GM19043 (cell line): ENCODE results near the gene TNS3.
A peak's percentile ranks its signal among the peaks of the same experiment; 100 is the strongest.

Source experiments
- ATAC-seq: cut with Tn5 transposase; IDR thresholded peaks from one replicate; pipeline ENCODE4 v1.9.1; 2021; ENCODE audit warnings: low read depth; ENCODE audit not compliant: unreplicated experiment

The TNS3 gene

GRCh38 chr7:47338026-47338425 lies 243.9 kb downstream of the TNS3 start:
- ATAC-seq: no peak

DNA sequence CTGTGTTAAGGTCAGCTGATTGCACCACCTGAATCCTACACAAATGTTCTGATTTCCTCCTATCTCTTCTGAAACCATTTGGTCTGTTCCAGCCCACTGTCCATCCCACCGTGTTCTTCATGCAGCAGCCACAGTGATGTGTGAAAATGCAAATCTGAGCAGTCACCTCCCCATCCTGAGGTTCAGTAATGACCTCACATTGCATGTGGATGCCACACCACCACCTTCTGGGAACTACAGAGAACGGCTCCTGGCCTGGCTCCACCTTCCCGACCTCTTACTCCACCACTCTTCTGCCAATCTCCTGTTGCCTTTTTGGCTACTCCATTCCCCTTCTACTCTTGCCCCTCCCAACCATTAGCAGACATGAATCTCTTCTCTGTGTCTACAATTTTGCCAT lies 244.4 kb downstream of the TNS3 start:
- ATAC-seq: peak; percentile 84

- ATAC-seq: no peak
Observed at GRCh38 chr7:47336472-47337425, 245.2 kb downstream of the TNS3 start.

DNA sequence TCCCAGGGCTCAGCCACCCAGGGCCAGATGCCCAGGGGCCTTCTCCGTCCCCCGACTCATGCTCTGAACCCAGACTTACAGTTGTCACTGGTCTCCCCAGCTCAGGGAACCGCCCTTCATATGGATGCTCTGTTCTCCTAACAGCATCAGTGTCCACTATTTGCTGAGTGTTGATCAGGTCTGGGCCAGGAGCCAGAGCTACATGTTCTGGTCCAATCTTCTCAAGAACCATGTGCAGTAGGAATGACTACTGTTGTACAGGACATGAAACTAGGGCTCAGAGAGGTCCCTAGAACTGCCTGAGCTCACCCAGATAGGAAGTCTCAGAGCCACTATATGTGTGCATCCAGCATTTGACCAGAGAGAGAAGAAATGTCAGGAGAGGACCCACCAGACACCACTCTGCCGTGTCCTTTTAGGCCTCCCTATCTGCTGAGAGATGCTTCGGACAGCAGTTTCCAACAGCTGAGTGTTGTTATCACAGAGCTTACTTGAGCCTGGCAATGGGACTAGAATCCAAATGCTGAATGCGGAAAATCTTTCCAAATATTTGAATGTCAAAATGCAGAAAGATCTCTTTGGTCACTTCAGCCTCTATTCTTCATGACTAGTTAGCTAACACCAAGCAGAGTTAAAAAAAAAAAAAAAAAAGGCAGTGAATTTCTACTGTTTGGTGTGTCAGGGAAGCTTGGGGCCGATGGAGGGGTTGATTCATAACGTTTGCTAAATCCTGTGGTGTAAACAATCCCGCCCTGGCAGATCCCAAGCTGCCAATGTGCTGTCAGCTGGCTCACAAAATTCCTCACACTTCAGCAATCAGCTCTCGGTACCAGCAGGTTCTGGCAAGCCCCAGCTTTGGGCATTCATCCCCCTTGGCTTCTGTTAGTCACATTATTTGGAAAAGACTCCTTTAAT lies 246.1 kb downstream of the TNS3 start:
- ATAC-seq: no peak

GRCh38 chr7:47335071-47335470 lies 246.8 kb downstream of the TNS3 start:
- ATAC-seq: no peak

DNA sequence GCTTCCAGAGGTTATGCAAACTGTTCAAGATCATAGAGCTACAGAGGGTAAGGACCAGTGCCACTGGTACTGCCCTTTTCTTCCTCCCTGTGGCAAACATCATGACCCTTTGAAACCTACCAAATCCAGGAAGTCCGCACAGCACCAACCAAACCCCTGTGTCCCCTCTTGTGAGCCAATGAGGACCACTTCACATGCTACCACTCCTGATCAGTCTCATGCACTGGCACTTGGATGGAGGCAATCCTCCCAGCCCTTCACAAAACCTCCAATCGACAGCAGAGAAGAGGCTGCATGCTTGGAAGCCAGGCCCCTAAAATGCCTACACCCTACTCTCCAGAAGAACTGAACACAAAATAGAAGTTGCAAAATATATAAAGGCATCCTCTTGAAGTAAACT lies 248.0 kb downstream of the TNS3 start:
- no peak for ATAC-seq

GRCh38 chr7:47333554-47333887 lies 248.4 kb downstream of the TNS3 start:
- ATAC-seq: no peak

DNA sequence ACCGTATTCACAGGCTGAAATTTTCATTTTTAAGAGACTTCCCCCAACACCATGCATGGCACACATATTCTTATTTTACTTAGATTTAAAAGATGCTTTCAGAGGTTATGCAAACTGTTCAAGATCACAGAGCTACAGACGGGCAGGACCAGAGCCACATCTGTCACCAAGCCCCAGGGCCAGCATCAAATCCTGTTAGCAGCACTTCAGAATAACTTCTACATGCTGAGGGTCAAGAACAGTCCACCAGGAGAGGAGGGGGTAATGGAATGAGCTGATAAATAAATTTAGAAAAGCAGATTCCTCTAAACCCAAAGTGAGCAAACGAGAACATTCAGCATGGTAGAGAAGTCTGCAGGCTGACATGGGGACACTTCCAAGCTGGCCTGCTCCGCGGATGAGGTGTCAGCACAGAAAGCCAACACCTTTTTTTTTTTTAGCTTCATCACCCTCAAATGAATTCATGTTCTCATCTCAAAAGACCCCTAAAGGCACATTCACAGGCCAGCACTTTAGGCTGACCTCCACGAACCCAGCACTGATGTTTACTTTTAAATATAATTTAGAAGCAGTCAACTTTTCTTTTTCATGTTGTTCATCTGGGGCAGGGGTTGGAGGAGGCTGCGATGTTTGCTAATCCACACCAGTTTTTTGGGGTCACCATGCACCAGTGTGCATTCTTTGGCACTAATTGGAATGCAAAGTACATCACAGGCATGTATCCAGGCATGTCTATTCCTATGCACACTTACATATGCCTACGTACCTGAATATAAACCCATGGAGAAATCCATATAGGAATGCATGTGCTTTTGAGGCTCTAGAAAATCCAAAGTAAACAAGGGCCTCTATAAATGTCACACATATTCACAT lies 249.0 kb downstream of the TNS3 start:
- no peak for ATAC-seq

GRCh38 chr7:47332213-47332612 lies 249.7 kb downstream of the TNS3 start:
- no peak for ATAC-seq

DNA sequence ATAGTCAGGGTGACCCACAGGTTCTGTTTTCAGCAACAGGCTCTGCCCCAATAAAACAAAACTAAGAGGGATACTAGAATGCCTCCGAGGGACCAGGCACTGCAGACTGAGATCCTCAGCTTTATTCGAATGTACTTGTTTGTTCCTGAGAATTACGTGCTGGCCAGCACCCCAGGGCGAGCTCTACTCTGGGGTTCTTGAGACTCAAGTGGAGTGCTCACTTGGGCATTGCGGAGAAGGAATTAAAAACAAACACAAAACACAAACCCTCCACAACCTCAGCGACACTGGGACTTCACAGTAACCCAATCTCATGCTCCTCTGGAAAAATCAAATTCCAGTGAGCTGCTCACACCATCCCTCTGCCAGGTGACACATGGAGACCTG lies 250.7 kb downstream of the TNS3 start:
- ATAC-seq: no peak

- ATAC-seq: no peak
Observed at GRCh38 chr7:47330561-47331178, 251.2 kb downstream of the TNS3 start.

DNA sequence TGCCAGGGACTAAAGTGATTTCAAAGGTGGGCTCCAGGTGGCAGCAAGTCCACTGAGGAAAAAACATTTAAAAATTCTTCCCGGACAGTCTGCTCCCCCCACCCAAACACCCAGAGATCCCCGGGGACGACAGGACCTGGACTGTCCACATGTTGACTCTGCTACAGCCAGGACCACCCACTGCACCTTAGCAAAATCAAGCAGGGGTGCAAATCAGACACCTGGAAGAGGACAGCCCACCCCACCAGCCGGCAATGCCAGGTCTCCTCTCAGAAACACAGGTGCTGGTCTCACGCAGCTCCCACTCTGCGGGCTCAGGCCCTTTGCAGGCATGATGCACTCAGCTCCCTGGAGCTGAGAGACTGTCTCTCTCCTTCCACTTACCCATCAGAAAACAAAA lies 251.9 kb downstream of the TNS3 start:
- no peak for ATAC-seq

DNA sequence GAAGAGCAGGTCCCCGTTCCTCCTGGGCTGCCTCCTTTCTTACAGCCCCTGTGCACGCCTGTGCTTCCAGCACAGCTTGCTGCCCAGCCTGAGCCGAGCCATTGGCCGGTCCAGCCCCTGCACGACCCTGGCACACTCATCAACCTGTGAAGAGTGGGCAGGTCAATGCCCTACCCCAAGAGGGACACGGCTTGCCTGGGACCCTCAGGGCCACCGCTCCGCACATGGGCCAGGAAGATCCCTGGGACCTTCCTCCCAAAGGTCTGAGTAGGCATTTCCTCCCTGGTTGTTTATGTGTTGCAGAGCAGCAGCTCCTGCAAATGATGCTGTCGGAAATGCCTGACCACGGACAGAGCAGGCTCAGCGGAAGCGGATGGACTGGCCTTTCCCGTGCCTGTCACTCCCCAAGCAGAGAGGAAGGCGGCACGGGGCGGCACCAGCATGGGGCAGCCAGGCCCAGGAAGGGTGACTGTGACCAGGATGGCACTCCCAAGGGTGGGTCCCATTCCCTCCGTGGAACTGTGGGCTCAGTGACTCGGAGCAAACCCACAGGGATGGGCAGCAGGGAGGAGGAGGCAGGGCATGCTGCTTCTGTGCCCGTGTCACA lies 252.5 kb downstream of the TNS3 start:
- no peak for ATAC-seq

- no peak for ATAC-seq
Observed at GRCh38 chr7:47328392-47329319, 253.3 kb downstream of the TNS3 start.

DNA sequence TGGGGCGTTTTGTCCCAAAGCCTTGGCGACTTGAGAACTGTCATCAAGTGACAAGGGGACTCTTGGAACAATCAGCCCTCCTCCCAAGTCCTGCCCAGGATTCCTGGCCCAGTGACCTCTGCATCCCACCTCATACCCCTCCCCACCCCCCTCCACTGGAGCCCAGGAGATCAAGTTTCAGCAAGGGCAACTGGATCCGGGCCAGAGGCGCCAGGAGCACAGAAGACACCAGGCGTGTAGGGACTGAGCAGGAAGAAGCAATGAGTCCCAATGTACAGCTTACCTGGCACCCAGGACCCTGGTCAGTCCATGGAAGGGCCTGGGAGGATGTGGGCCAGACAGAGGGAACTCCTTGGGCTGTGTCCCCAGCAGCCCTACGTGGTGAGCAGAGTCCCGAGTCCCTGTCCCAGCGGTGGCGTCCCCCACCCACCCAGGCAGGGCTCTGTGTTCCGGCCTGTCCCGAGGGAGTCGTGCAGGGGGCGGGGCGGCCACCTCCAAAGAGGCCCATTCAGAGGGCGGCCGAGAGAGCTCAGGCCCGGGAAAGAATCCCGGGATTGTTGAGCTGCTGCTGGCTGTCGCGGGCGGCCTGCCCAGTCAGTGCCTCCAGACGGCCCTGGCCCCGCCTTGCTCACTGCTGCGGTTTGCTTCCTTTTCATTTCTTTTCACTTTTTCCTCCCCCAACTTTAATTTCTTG lies 254.1 kb downstream of the TNS3 start:
- no peak for ATAC-seq

GRCh38 chr7:47327346-47327697 lies 254.6 kb downstream of the TNS3 start:
- no peak for ATAC-seq

DNA sequence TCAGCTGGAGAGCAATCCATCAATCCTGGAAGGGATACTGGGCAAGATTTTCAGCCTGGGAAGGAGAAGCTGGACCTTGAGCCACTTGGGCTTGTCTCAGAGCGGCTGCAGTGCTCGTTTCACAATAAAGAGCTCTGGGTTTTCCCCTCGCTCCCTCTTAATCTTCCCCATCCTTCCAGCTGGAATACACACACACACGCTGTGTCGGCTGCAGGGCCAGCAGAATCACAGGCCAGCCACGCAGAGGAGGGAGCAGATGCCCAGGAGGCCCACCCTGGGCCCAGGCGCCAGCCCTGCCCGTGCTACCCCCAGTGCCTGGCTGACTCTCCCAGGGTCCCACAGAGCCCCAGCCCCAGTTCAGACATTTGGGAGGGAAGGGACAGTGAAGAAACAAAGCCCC lies 255.1 kb downstream of the TNS3 start:
- no peak for ATAC-seq

DNA sequence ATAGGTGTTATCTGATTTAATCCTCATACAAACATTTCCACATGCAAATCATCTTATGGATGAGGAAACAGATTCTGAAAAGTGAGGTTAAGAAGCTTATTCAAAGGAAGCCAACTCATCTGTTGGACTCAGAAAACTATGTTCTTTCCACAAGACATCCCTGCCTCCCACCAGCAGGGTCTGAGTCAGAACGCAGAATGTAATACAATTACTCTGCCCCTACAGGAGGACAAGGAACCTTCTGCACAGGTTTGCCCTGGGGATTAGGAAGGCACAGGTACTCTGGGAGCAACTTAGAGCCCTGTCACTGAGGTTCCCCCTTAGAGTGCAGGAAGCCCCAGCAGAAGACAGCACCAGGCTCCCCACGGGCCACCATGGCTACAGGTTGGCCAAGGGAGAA lies 255.7 kb downstream of the TNS3 start:
- no peak for ATAC-seq
